Measurements from ENCODE around the gene ZNF273.
"Not testable (repeated sequence)": the region's sequence is repeated elsewhere in the genome, so short reads cannot be mapped to it uniquely, and the experiment has no call there.

The ZNF273 gene

DNA sequence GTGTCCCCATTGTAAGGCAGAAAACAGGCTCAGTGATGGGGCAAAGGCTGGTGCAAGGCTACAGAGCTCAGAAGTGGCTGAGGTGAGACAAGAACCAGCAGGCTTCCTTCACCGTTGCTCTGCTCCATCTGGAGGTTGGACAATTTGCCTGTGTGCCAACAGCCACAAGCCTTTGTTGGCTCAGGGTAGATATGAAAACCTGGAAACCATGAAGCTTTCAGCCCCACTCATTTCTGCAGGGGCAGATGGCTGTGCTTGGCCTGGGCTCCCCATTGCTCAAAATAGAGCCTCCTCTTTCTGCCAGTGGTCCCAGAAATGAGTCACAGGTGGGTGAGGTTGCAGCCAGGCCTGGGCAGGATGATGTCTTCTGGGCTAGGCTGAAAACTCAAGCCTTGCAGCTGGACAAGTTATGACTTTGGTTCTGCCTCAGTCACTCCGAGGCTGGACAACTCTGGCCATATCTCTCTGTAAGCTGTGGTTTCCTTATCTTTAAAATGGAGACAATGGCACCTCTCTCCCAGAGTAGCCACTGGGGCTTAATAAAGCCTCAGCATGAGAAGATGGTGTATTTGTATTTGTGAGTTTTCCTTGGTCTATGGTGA is 12.2 kb upstream of the ZNF273 start:
- no peak for DNase-seq

DNA sequence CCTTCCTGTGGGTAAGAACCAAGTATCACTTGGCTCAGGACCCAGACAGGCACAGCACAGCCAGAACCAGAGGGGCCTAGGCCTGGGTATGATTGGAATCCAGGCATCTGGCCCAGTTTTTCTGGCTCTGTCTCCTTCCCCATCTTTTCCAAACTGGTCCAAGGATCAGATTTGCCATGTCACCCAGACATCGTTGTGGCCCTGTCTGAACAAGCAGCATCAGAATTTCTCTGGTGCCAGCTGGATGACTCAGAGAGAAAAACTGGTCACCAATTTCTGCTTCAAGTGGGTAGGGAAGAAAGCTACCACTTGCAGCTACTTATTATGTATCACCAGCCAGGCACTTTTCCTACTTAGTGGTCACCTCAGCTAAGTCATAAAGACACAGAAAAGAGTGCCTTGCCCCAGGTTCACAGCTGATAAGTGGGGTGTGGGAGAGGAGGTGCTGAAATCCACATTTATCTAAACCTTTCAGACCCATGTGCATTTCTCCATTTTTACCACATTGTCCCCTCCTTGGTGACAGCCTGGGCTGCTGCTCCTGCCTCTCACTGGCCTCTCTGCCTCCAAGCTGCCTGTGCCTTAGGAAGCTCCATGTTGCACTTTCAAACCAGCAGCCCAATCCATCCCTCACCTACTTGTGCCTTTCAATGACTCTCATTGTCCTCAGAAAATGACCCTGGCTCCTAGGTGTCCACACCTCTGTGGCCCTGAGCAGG is 11.6 kb upstream of the ZNF273 start:
- DNase-seq, result not testable (repeated sequence)

DNA sequence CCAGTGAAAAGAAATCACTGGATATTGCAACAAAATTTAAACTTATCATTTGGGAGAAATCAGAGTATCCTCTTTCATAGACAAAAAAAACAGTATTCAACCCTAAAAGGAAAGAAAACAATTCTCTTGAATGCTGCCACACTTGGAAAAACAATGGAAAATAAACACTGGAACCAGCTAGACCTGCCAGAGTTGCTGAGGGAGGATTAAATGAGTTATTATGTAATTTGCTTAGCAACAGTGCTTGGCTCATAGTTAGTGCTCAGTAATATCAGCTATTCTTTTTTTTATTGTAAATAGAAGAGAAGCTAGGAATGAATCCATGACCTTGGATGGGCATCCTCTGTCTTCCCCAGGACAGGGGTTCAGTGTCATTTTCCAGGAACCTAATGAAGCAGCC is 11.0 kb upstream of the ZNF273 start:
- DNase-seq, result no peak

DNA sequence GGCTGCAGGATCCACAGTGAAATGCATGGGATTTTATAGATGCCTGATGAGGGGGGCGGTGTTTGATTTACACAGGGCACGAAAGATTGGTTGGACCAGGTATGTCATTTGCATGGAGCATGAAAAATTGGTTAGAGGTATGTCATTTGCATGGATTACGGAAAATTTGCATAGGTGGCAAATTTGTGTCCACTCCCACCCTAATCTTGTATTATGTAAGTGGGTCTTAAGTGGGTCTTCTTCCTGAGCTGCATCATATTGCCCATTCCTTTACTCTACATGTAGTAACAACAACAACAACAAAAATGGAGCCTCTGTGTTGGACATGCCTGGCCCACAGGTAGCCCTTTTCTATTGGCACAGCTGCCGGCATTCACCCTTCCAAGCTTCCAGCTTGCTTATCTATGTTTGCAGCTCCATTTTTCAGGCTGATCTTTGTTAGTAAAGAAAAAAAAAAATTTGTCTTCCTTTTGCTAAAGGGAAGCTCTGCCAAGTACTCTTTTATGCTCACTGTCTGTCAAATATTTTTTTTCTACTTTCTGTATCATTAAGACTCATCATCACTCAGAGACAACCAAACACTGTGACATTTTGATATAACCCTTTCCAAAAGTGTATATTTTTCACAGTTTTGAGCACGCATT is 10.3 kb upstream of the ZNF273 start:
- no peak for DNase-seq

DNA sequence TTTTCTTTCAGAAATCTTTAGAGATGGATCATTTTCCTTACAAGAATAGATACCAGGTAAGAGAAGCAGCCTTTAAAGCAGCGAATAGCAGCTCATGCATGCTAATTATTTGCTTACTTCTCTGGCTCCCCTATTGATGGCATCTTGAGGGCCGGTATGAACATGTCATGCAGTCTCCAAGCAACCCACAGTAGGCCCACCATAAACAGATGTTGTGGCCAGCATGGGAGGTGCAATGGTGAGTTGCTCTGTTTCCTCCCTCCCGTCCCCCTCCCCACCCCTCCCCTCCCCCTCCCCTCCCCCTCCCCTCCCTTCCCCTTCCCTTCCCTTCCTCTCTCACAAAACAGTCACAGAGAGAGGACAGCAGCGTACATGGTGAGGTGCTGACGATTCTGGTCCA is 9.7 kb upstream of the ZNF273 start:
- no peak for DNase-seq

DNA sequence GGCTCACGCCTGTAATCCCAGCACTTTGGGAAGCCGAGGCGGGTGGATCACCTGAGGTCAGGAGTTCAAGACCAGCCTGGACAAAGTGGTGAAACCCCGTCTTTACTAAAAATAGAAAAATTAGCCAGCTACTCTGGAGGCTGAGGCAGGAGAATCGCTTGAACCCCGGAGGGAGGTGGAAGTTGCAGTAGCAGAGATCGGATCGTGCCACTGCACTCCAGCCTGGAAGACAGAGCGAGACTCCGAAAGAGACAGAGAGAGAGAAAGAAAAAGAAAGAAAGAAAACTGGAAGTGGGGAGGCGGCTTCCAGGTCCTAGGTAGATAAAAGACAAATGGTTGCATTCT is 640 bp upstream of the ZNF273 start:
- DNase-seq, result not testable (repeated sequence)

DNA sequence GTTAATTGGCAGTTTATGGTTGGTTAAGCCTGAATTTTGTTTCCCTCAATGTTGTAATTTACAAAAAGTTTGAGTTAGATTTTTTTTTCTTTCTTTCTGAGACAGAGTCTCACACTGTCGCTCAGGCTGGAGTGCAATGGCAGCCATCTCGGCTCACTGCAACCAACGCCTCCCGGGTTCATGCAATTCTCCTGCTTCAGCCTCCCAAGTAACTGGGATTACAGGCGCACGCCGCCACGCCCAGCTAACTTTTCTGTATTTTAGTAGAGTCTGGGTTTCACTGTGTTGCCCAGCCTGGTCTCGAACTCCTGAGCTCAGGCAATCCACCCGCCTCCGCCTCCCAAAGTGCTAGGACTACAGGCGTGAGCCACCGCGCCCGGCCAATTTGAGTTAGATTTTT is 935 bp downstream of the ZNF273 start:
- DNase-seq, result no peak

DNA sequence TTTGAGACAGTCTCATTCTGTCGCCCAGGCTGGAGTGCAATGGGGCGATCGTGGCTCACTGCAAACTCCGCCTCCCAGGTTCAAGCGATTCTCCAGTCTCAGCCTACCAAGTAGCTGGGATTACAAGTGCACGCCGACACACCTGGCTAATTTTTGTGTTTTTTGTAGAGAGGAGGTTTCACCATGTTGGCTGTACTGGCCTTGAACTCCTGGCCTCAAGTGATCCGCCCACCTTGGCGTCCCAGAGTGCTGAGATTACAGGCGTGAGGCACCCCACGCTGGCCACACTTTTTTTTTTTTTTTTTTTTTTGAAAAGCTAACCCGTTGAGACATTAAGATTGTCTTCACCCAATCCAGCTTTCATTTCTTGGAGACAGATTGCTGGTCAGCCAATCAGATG is 2.1 kb downstream of the ZNF273 start:
- DNase-seq, result no peak

DNA sequence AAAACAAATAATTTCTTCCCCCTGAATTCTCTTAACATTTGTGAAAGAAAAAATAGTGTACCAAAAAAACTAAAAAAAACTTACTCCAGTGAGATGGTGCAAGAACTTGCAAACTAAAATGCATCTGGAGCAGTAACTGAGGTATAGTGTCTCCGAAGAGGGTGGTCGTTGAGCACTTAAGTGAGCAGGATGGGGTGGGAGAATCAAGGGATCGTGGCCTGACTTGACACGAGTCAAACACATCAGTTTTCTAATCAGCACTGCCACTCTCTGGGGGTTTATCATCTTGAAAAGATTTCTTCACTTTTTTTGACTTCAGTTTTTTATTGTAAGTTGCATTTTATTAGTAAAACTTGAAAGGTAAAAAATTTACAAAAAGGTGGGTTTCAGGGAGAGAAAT is 2.5 kb downstream of the ZNF273 start:
- DNase-seq, result no peak

DNA sequence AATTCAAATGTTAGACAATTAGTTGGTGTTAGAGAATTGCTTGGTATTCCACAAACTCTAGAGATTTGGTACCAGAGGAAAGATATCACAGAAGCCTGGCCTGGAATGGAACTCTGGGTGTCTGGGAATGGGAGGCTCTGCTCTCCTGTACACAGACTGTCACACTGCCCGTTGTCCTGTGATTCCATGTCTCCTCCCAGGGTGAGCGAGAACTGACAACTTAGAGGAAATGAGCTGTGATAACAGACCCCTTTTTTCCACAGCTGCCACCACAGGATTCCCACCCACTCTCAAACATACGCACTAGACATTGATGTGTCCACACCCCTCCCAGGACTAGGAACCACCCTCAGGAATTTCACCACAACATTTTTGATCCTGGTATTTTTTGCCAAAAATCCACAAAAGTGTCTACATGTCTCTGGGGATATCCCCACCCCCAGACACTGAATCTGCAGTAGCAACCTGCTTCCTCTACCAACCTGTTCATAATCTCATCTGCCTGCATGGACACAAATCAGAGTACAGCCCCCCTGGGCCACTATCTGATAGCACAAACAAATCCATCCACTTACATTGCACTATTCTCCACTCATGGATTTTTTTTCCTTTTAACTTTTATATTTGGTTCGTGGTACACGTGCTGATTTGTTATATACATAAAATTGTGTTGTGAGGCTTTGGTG is 4.7 kb downstream of the ZNF273 start:
- DNase-seq, result no peak

DNA sequence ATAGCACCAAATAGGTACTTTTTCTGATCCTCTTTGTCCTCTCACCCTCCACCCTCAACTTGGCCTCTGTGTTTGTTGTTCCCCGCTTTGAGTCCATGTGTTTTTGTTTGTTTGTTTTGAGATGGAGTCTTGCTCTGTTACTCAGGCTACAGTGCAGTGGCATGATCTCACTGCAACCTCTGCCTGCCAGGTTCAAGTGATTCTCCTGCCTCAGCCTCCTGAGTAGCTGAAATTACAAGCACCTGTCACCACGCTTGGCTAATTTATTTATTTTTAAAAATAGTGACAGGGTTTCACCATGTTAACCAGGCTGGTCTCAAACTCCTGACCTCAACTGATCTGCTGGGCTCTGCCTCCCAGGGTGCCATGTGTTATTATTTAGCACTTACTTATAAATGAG is 5.3 kb downstream of the ZNF273 start:
- no peak for DNase-seq

DNA sequence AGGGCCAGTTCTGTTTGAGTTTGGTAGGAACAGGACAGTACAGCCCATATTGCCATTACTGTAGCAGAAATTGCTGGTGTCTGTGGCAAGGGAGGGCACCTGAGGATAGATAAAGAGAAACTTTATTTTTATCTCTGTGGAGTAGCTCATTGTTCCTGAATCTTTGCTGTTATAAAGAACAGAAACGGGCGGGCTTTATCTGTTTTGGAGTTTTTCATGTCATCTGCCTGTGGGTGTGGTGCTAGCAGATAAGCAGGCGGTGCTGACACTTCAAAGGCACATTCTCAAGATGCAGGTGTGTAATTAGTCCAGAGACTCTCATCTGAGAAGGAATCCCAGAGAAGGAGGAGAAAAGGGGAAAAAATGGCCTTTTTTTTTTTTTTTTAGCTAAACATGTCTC is 11.5 kb downstream of the ZNF273 start:
- DNase-seq, result no peak

DNA sequence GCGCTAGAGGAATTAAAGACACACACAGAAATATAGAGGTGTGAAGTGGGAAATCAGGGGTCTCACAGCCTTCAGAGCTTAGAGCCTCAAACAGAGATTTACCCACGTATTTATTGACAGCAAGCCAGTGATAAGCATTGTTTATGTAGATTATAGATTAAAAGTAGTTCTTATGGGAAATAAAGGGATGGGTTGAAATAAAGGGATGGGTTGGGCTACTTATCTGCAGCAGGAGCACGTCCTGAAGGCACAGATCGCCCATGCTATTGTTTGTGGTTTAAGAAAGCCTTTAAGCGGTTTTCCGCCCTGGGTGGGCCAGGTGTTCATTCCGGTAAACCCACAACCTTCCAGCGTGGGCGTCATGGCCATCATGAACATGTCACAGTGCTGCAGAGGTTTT is 12.2 kb downstream of the ZNF273 start:
- DNase-seq, result not testable (repeated sequence)

DNA sequence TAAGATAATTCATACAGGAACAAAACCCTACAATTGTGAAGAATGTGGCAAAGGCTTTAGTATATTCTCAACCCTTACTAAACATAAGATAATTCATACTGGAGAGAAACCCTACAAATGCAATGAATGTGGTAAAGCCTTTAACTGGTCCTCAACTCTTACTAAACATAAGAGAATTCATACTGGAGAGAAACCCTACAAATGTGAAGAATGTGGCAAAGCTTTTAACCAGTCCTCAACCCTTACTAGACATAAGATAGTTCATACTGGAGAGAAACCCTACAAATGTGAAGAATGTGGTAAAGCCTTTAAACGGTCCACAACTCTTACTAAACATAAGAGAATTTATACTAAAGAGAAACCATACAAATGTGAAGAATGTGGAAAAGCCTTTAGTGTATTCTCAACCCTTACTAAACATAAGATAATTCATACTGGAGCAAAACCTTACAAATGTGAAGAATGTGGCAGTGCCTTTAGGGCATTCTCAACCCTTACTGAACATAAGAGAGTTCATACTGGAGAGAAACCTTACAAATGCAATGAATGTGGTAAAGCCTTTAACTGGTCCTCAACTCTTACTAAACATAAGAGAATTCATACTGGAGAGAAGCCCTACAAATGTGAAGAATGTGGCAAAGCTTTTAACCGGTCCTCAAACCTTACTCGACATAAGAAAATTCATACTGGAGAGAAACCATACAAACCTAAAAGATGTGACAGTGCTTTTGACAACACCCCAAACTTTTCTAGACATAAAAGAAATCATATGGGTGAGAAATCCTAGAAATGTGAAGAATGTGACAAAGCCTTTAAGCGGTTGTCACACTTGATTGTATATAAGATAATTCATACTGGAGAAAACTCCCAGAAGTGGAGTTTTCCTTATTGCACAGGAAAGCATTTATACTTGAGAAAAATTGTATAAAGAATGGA is 25.4 kb downstream of the ZNF273 start:
- DNase-seq, result not testable (repeated sequence)

DNA sequence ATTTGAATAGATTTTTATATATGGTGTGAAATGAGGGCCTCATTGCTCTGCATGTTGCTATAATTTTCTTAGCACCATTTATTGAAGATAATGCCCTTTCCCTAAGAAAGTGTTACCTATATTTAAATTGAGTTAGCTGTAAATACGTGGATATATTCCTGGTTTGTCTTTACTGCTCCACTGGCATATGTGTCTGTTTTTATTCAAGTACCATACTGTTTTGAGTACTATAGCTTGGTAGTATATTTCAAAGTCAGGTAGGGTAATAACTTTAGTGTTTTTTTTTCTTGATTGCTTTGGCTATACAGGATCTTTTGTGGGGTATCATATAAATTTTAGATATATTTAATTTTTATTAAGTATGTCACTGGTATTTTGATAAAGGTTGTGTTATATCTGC is 31.4 kb downstream of the ZNF273 start:
- DNase-seq, result no peak

DNA sequence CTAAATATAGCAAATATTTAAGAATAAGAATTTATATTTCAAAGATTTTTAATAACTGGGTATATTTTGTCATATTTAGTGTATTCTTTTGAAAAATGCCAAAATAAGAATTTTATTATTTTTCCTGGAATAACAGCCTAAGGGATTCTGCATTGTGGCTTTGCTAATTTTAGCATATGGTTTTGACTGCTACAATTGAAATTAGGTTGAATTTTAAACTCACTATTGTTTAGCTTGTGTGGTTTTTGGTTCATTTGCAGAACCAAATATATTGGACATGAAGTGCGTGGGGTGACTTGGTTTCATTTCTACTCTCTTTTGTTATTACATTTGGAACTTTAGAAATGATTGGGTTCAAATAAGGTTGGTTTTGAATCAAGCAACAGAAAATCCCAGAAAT is 35.5 kb downstream of the ZNF273 start:
- DNase-seq, result no peak

DNA sequence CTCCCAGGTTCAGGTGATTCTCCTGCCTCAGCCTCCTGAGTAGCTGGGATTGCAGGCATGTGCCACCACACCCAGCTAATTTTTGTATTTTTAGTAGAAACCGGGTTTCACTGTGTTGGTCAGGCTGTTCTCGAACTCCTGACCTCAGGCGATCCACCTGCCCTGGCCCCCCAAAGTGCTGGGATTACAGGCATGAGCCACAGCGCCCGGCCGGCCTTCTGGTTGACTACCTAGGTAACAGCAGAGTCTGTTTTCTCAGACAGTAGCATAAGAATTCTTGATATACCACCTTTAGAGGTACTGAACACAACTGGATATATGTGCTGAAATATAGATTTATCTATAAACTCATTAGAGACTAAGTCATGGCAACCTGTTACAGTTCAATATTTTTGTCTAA is 36.9 kb downstream of the ZNF273 start:
- not testable (repeated sequence) for DNase-seq

DNA sequence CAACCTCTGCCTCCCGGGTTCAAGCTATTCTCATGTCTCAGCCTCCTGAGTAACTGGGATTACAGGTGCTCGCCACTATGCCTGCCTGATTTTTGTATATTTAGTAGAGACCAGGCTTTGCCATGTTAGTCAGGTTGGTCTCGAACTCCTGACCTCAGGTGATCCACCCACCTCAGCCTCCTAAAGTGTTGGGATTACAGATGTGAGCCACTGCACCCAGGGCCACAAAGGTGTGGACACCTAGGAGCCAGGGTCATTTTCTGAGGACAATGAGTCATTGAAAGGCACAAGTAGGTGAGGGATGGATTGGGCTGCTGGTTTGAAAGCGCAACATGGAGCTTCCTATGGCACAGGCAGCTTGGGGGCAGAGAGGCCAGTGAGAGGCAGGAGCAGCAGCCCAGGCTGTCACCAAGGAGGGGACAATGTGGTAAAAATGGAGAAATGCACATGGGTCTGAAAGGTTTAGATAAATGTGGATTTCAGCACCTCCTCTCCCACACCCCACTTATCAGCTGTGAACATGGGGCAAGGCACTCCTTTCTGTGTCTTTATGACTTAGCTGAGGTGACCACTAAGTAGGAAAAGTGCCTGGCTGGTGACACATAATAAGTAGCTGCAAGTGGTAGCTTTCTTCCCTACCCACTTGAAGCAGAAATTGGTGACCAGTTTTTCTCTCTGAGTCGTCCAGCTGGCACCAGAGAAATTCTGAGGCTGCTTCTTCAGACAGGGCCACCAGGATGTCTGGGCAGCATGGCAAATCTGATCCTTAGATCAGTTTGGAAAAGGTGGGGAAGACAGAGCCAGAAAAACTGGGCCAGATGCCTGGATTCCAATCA is 41.8 kb downstream of the ZNF273 start:
- DNase-seq, result not testable (repeated sequence)

DNA sequence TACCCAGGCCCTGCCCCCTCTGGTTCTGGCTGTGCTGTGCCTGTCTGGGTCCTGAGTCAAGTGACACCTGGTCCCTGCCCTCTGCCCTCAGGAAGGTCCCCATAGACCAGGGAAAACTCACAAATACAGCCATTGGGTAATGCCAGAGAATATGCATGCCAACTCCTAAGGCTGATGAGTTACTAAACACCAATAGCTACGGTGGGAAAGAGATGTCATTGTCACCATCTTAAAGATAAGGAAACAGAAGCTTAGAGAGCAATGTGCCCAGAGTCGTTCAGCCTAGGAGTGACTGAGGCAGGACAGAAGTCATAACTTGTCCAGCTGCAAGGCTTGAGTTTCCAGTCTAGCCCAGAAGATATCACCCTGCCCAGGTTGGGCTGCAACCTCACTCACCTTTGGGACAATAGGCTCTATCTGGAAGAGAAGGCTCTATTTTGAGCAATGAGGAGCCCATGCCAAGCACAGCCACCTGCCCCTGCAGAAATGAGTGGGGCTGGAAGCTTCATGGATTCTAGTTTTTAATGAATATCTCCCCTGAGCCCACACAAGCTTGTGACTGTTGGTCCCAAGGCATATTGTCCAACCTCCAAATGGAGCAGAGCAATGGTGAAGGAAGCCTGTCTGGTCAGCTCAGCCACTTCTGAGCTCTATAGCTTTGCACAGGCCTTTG is 42.6 kb downstream of the ZNF273 start:
- DNase-seq, result no peak

DNA sequence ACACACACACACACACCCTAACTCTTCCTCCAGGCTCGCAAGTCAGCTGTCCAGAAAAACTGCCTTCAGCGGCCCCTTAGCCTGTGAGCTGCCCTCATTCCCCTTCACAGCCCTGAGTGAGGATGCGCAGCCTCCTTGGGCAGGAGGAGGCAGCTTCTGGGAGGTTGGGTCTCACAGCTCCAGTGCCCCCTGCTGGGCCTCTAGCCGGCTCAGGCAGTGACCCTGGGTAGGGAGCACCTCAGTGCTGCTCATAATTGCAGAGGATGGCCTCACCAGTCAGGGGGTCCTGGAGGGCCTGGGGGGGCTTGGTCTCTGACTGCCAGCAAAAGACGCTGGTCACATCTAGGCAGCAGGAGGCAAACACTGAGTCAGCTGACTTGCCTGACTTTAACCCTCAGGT is 43.7 kb downstream of the ZNF273 start:
- peak; percentile 19 for DNase-seq

All from CD4-positive, alpha-beta T cell treated with Interleukin-17A for 4 hours (primary cell).